H9 (cell line): Measurements from ENCODE around the gene FLVCR2. TPM values are rescaled to one million over a fixed set of nuclear protein-coding genes. Genes with fewer than 3 reads are reported as not detected.

Experiments used
- DNase-seq: peaks from one replicate; pipeline ENCODE4 v3.0.0-alpha.2; 2017
- H2AFZ ChIP-seq: one replicate; pipeline ENCODE4 v1.6.1; 2013; ENCODE audit warnings: mild to moderate bottlenecking, low read length, control low read depth, moderate library complexity
- H2AK5ac ChIP-seq: 2 replicates; pipeline ENCODE4 v1.6.1; 2013; ENCODE audit warnings: low read length, control low read depth, mixed read lengths; ENCODE audit not compliant: insufficient read length
- H2BK120ac ChIP-seq: one replicate; pipeline ENCODE4 v1.6.1; 2013; ENCODE audit warnings: low read depth, mild to moderate bottlenecking, low read length, control low read depth, inconsistent platforms; ENCODE audit not compliant: poor library complexity, severe bottlenecking
- H2BK12ac ChIP-seq: 2 replicates; pipeline ENCODE4 v1.6.1; 2013; ENCODE audit warnings: low read length, control low read depth, mixed read lengths, low read depth; ENCODE audit not compliant: insufficient read length
- H2BK15ac ChIP-seq: 2 replicates; pipeline ENCODE4 v1.6.1; 2013; ENCODE audit warnings: low read depth, low read length, control low read depth
- H2BK20ac ChIP-seq: one replicate; pipeline ENCODE4 v1.6.1; 2013; ENCODE audit warnings: low read depth, mild to moderate bottlenecking, low read length, control low read depth, inconsistent platforms; ENCODE audit not compliant: poor library complexity, severe bottlenecking
- H2BK5ac ChIP-seq: 2 replicates; pipeline ENCODE4 v1.6.1; 2013; ENCODE audit warnings: low read length, control low read depth, mixed read lengths; ENCODE audit not compliant: insufficient read length
- H3K14ac ChIP-seq: 2 replicates; pipeline ENCODE4 v1.6.1; 2013; ENCODE audit warnings: low read length, control low read depth; ENCODE audit not compliant: insufficient read depth
- H3K18ac ChIP-seq: 2 replicates; pipeline ENCODE4 v1.6.1; 2013; ENCODE audit warnings: low read depth, mild to moderate bottlenecking, mixed read lengths, low read length, control low read depth; ENCODE audit not compliant: insufficient read length
- H3K23ac ChIP-seq: 2 replicates; pipeline ENCODE4 v1.6.1; 2013; ENCODE audit warnings: low read length, control low read depth, mixed read lengths, low read depth; ENCODE audit not compliant: insufficient read length
- H3K23me2 ChIP-seq: 2 replicates; pipeline ENCODE4 v1.6.1; 2013; ENCODE audit warnings: low read depth, mild to moderate bottlenecking, mixed read lengths, low read length, control low read depth; ENCODE audit not compliant: insufficient read length, poor library complexity, severe bottlenecking
- H3K27ac ChIP-seq: 2 replicates; pipeline ENCODE4 v1.5.1; 2013; ENCODE audit warnings: low read length, control low read depth, mixed read lengths, low read depth; ENCODE audit not compliant: insufficient read length
- H3K27me3 ChIP-seq: 2 replicates; pipeline ENCODE4 v1.6.1; 2013; ENCODE audit warnings: low read length, control low read depth, inconsistent platforms; ENCODE audit not compliant: insufficient read depth
- H3K4ac ChIP-seq: 2 replicates; pipeline ENCODE4 v1.6.1; 2013; ENCODE audit warnings: low read depth, mild to moderate bottlenecking, control low read depth, inconsistent platforms, low read length, moderate library complexity
- H3K4me1 ChIP-seq: 2 replicates; pipeline ENCODE4 v1.6.1; 2013; ENCODE audit warnings: low read length, control low read depth, inconsistent platforms; ENCODE audit not compliant: insufficient read depth
- H3K4me2 ChIP-seq: 2 replicates; pipeline ENCODE4 v1.6.1; 2013; ENCODE audit warnings: low read length, control low read depth, mixed read lengths; ENCODE audit not compliant: insufficient read length, insufficient read depth
- H3K56ac ChIP-seq: 2 replicates; pipeline ENCODE4 v1.6.1; 2013; ENCODE audit warnings: low read depth, mild to moderate bottlenecking, mixed read lengths, low read length, control low read depth; ENCODE audit not compliant: insufficient read length
- H3K79me1 ChIP-seq: 2 replicates; pipeline ENCODE4 v1.6.1; 2013; ENCODE audit warnings: low read depth, mild to moderate bottlenecking, moderate library complexity, low read length, control low read depth, inconsistent platforms; ENCODE audit not compliant: insufficient read depth, poor library complexity, severe bottlenecking
- H3K79me2 ChIP-seq: 2 replicates; pipeline ENCODE4 v1.6.1; 2013; ENCODE audit warnings: low read length, control low read depth, inconsistent platforms; ENCODE audit not compliant: insufficient read depth
- H3K9ac ChIP-seq: 2 replicates; pipeline ENCODE4 v1.6.1; 2013; ENCODE audit warnings: low read length, control low read depth, mixed read lengths; ENCODE audit not compliant: insufficient read length; ENCODE audit errors: extremely low read depth
- H3K9me3 ChIP-seq: one replicate; pipeline ENCODE4 v1.6.1; 2013; ENCODE audit warnings: low read depth, low read length, inconsistent platforms; ENCODE audit not compliant: control insufficient read depth
- H3T11ph ChIP-seq: one replicate; pipeline ENCODE4 v1.6.1; 2013; ENCODE audit warnings: mild to moderate bottlenecking, low read length, control low read depth, inconsistent platforms
- H4K20me1 ChIP-seq: one replicate; pipeline ENCODE4 v1.6.1; 2013; ENCODE audit not compliant: control insufficient read depth, insufficient read length, insufficient read depth
- H4K5ac ChIP-seq: 2 replicates; pipeline ENCODE4 v1.6.1; 2013; ENCODE audit warnings: low read depth, mild to moderate bottlenecking, mixed read lengths, low read length, control low read depth; ENCODE audit not compliant: insufficient read length
- H4K8ac ChIP-seq: replicated peaks from 2 replicates; pipeline ENCODE4 v1.6.1; 2013; ENCODE audit warnings: low read length, control low read depth, mixed read lengths, low read depth; ENCODE audit not compliant: insufficient read length
- H4K91ac ChIP-seq: 2 replicates; pipeline ENCODE4 v1.6.1; 2013; ENCODE audit warnings: low read depth, mild to moderate bottlenecking, moderate library complexity, mixed read lengths, low read length, control low read depth; ENCODE audit not compliant: insufficient read length
- H3K27ac Mint-ChIP-seq, 3 experiments: 2 replicates in 2 of 3; 3 replicates in 1 of 3; pipeline ENCODE4 v1.8.0; 2020 to 2021; ENCODE audit warnings: mixed read lengths in 3 of 3, mild to moderate bottlenecking in 1 of 3, moderate library complexity in 1 of 3
- H3K27me3 Mint-ChIP-seq: 2 replicates; pipeline ENCODE4 v1.8.0; 2021; ENCODE audit warnings: low read depth, mild to moderate bottlenecking, moderate library complexity, mixed read lengths
- H3K36me3 Mint-ChIP-seq, 3 experiments: 2 replicates in 2 of 3; 3 replicates in 1 of 3; pipeline ENCODE4 v1.8.0; 2020 to 2021; ENCODE audit warnings: low read depth in 3 of 3, mixed read lengths in 3 of 3; ENCODE audit not compliant: insufficient read depth in 1 of 3
- H3K4me1 Mint-ChIP-seq, 2 experiments: 2 replicates each; pipeline ENCODE4 v1.8.0; 2020; ENCODE audit warnings: mixed read lengths in 2 of 2
- H3K4me3 Mint-ChIP-seq, 2 experiments: 2 replicates in 1 of 2; 3 replicates in 1 of 2; pipeline ENCODE4 v1.8.0; 2020 to 2021; ENCODE audit warnings: mild to moderate bottlenecking in 2 of 2, mixed read lengths in 2 of 2, moderate library complexity in 1 of 2
- H3K9me3 Mint-ChIP-seq, 2 experiments: 2 replicates in 1 of 2; 3 replicates in 1 of 2; pipeline ENCODE4 v1.8.0; 2020; ENCODE audit warnings: mild to moderate bottlenecking in 2 of 2, mixed read lengths in 2 of 2, moderate library complexity in 1 of 2
- CTCF ChIP-seq: fragments of 200-600 bp; sonication (generic); conservative IDR thresholded peaks from 3 replicates; pipeline ENCODE4 v1.8.0; 2021; ENCODE audit warnings: antibody characterized with exemption, mild to moderate bottlenecking
- WGBS: extraction: QIAGEN DNeasy Blood & Tissue Kit; methylation state at CpG from one replicate; pipeline ENCODE4 v1.1.7; 2013; ENCODE audit warnings: missing lambda C conversion rate, low lambda C conversion rate, mixed read lengths; ENCODE audit not compliant: insufficient read length; ENCODE audit errors: extremely low coverage; 5-methylcytosine and 5-hydroxymethylcytosine counted together
- total RNA-seq: library from RNA; stranded (reverse); gene quantifications from 2 replicates; pipeline ENCODE4 v1.2.1, GENCODE V29; 2021

FLVCR2 gene
- total RNA-seq, 1 experiment from 2014 or later, result 7.1 TPM

- Histone ChIP-seq H2BK20ac (no peak overlapping the region), H3T11ph (no peak overlapping the region), H3K18ac (no peak overlapping the region), H2BK5ac (no peak overlapping the region), H3K27ac (no peak overlapping the region), H3K14ac (no peak overlapping the region), H2BK12ac (no peak overlapping the region), H2BK120ac (no peak overlapping the region), H3K56ac (no peak overlapping the region), H3K79me1 (no peaks in the 10 kb centered on the region), H2BK15ac (no peak overlapping the region), H4K8ac (no peak overlapping the region), H4K91ac (no peak overlapping the region), H3K79me2 (peaks cover 4% of the 10 kb centered on the region; the same call in 1 of the 2 replicates), H3K23ac (no peak overlapping the region), H3K9ac (no peak overlapping the region), H3K27me3 (no peaks in the 10 kb centered on the region), H3K4ac (no peak overlapping the region), H4K20me1 (no peaks in the 10 kb centered on the region), H2AFZ (no peak overlapping the region), H3K4me2 (no peak overlapping the region), H2AK5ac (no peak overlapping the region), H3K9me3 (no peaks in the 10 kb centered on the region), H3K23me2 (peaks cover 4% of the 10 kb centered on the region), H4K5ac (no peak overlapping the region), H3K4me1 (no peaks in the 10 kb centered on the region)
- no peak for TF ChIP-seq CTCF
- H3K36me3 Mint-ChIP-seq, result peaks cover 31 to 61% (median 54%) of the 10 kb centered on the region in 3 experiments
- H3K27ac Mint-ChIP-seq, result no peak overlapping the region
- no peaks in the 10 kb centered on the region for H3K9me3 Mint-ChIP-seq
- no peak overlapping the region for H3K4me3 Mint-ChIP-seq
- no peak for DNase-seq
- no peaks in the 10 kb centered on the region for H3K27me3 Mint-ChIP-seq
- peaks cover 5 to 11% of the 10 kb centered on the region in 2 experiments; a peak in 3 of 4 replicates for H3K4me1 Mint-ChIP-seq
- no CpG with 5 or more reads among the region's 1 CpG for WGBS
Measured at GRCh38 chr14:75655235-75655634, 76.8 kb downstream of the FLVCR2 start.
